DND-41 (cell line): ENCODE measurements around the gene PACSIN1.

Experiments
- ATAC-seq: fragments of 200-7000 bp; cut with Tn5 transposase; 3 replicates; pipeline ENCODE4 v1.9.1; 2021; ENCODE audit warnings: low read depth; ENCODE audit not compliant: insufficient read depth
- DNase-seq: peaks from one replicate; pipeline ENCODE4 v3.0.0-alpha.2; 2020
- H2AFZ ChIP-seq: 2 replicates; pipeline ENCODE4 v1.6.0; 2012; ENCODE audit warnings: low read depth, low read length
- H3K27ac ChIP-seq: 2 replicates; pipeline ENCODE4 v1.5.1; 2012; ENCODE audit warnings: low read length, inconsistent platforms
- H3K27me3 ChIP-seq: fragments of 200-600 bp; sonication (generic); 2 replicates; pipeline ENCODE4 v1.6.0; 2012; ENCODE audit warnings: low read length, mild to moderate bottlenecking, inconsistent platforms; ENCODE audit not compliant: insufficient read depth, poor library complexity
- H3K36me3 ChIP-seq: 2 replicates; pipeline ENCODE4 v1.5.1; 2012; ENCODE audit warnings: low read length, inconsistent platforms; ENCODE audit not compliant: insufficient read depth
- H3K4me1 ChIP-seq: 2 replicates; pipeline ENCODE4 v1.5.1; 2012; ENCODE audit warnings: mild to moderate bottlenecking, low read length; ENCODE audit not compliant: insufficient read depth
- H3K4me2 ChIP-seq: 2 replicates; pipeline ENCODE4 v1.6.0; 2012; ENCODE audit warnings: mild to moderate bottlenecking, moderate library complexity, low read length, inconsistent platforms; ENCODE audit not compliant: insufficient read depth
- H3K4me3 ChIP-seq, 2 experiments: fragments of 200-600 bp in 1 of 2; shearing (Covaris generic) in 1 of 2; 2 replicates each; pipeline ENCODE4 v1.5.1; 2012 to 2016; ENCODE audit warnings: inconsistent platforms in 2 of 2, low read length in 2 of 2, mild to moderate bottlenecking in 2 of 2, low read depth in 1 of 2, moderate library complexity in 1 of 2
- H3K79me2 ChIP-seq: 2 replicates; pipeline ENCODE4 v1.6.0; 2012; ENCODE audit warnings: low read length, inconsistent platforms; ENCODE audit not compliant: insufficient read depth
- H3K9ac ChIP-seq: 2 replicates; pipeline ENCODE4 v1.6.0; 2012; ENCODE audit warnings: low read depth, mild to moderate bottlenecking, inconsistent platforms, low read length, moderate library complexity
- H3K9me3 ChIP-seq: 2 replicates; pipeline ENCODE4 v1.5.1; 2012; ENCODE audit warnings: low read length, moderate library complexity, mild to moderate bottlenecking, inconsistent platforms; ENCODE audit not compliant: insufficient read depth, severe bottlenecking
- H4K20me1 ChIP-seq: 2 replicates; pipeline ENCODE4 v1.6.0; 2012; ENCODE audit warnings: low read length; ENCODE audit not compliant: insufficient read depth
- EZH2 ChIP-seq: IDR thresholded peaks from 3 replicates; pipeline ENCODE4 v1.6.1; 2012; ENCODE audit warnings: borderline replicate concordance, low read depth, mild to moderate bottlenecking, moderate library complexity, low read length, inconsistent platforms; ENCODE audit not compliant: severe bottlenecking
- TF ChIP-seq, protein P1 (sequence below): IDR thresholded peaks from 2 replicates; pipeline ENCODE4 v1.5.1; 2012; ENCODE audit warnings: borderline replicate concordance, low read length, moderate library complexity, mild to moderate bottlenecking; ENCODE audit not compliant: poor library complexity, severe bottlenecking; ENCODE audit errors: extremely low read depth

Gene PACSIN1

DNA sequence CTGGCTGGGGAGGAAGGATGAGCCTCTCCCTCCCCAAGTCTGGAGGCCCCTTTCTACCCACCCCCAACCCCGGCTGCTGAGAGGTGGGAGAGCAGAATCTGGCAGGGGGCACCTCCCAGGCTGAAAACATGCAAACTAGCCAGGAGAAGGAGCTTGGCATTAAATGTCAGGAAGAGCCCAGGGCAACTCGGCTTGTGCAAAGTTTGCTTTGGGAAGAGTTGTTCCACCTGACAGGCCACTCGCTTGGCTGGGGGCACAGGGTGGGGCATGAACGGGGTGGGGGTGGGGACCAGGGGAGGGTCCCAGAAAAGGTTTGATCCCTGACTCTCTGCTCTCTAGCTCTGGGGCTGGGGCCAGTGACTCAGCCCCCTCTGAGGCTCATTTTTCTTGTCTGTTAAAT lies 87.3 kb downstream of the PACSIN1 start:
- Histone ChIP-seq H3K4me3 (no peak overlapping the region), H2AFZ (no peak overlapping the region), H3K4me1 (no peaks in the 10 kb centered on the region), H3K9me3 (peaks cover under 1% of the 10 kb centered on the region), H3K27ac (no peak overlapping the region), H3K9ac (no peak overlapping the region), H3K4me2 (no peak overlapping the region), H3K27me3 (no peaks in the 10 kb centered on the region), H3K36me3 (no peaks in the 10 kb centered on the region), H3K79me2 (no peaks in the 10 kb centered on the region), H4K20me1 (peaks cover 8% of the 10 kb centered on the region; the same call in 1 of the 2 replicates)
- ATAC-seq (no peak), DNase-seq (no peak)
- no peak for TF ChIP-seq EZH2
- TF ChIP-seq, protein P1, sequence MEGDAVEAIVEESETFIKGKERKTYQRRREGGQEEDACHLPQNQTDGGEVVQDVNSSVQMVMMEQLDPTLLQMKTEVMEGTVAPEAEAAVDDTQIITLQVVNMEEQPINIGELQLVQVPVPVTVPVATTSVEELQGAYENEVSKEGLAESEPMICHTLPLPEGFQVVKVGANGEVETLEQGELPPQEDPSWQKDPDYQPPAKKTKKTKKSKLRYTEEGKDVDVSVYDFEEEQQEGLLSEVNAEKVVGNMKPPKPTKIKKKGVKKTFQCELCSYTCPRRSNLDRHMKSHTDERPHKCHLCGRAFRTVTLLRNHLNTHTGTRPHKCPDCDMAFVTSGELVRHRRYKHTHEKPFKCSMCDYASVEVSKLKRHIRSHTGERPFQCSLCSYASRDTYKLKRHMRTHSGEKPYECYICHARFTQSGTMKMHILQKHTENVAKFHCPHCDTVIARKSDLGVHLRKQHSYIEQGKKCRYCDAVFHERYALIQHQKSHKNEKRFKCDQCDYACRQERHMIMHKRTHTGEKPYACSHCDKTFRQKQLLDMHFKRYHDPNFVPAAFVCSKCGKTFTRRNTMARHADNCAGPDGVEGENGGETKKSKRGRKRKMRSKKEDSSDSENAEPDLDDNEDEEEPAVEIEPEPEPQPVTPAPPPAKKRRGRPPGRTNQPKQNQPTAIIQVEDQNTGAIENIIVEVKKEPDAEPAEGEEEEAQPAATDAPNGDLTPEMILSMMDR, result no peak

DNA sequence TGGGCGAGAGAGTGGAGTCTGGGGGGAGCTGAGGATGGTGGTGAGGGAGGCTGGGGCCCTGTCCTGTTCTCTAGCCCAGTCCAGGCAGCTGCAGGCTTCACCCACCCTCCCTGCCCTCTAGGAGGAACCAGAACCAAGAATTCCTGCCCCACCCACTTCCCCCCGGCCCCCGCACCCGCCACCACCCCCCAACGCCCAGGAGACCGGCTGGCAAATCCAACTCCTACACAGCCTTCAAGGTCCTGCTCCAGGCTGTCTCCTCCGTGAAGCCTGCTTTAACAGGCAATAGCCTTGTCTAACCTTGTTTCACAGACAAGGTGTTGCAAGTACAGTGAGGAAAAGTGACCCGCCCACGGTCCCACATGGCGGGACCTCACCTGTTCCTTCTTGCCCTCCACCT lies 87.9 kb downstream of the PACSIN1 start:
- ATAC-seq (no peak), DNase-seq (no peak)
- Histone ChIP-seq H3K27ac (no peak overlapping the region), H3K27me3 (no peaks in the 10 kb centered on the region), H3K36me3 (no peaks in the 10 kb centered on the region), H3K4me3 (no peak overlapping the region), H3K4me2 (no peak overlapping the region), H4K20me1 (peaks cover 8% of the 10 kb centered on the region; the same call in 1 of the 2 replicates), H2AFZ (no peak overlapping the region), H3K9me3 (peaks cover 4% of the 10 kb centered on the region), H3K9ac (no peak overlapping the region), H3K79me2 (no peaks in the 10 kb centered on the region), H3K4me1 (no peaks in the 10 kb centered on the region)
- TF ChIP-seq, protein P1, result no peak
- TF ChIP-seq EZH2, result no peak

DNA sequence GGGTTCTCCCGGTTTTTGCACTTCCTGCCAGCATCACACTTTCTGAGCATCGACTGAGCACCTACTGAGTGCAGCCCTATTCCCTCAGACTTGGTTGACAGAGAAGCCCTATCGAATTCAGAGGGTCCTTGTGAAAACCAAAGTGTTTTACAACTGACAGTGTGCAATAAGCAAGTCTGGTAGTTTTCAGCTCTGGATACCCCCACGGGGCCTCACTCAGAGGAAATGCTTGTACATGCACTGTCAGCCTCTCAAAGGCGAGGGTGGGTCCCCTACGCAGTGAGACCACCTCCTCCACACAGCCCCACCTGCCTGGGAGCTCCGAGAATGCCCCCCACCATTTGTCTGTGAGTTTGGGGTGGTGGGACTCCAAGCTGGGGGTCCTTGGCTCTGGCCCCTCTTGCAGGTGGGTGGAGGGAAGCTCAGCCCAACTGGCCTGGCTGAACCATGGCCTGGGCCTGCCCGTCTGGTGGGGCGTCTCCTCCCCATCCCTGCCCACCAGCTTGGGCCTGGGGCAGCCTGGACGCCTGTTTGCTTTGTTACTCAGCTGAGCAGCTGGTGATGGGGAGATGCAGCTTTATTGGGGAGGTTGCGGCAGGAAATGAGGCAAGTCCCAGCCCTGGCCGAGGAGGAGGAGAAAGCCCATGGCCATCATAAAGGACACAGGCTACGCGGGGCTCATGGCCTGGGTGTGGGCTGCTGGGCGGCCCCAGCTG lies 88.6 kb downstream of the PACSIN1 start:
- peaks cover 4% of the 10 kb centered on the region for H3K9me3 ChIP-seq
- H3K4me1 ChIP-seq, result no peaks in the 10 kb centered on the region
- H3K79me2 ChIP-seq, result no peaks in the 10 kb centered on the region
- no peak overlapping the region for H3K27ac ChIP-seq
- no peak overlapping the region for H3K4me2 ChIP-seq
- no peak overlapping the region for H3K4me3 ChIP-seq
- no peak overlapping the region for H3K9ac ChIP-seq
- TF ChIP-seq EZH2, result no peak
- TF ChIP-seq, protein P1, result no peak
- ATAC-seq (no peak), DNase-seq (no peak)
- H4K20me1 ChIP-seq, result peaks cover 8% of the 10 kb centered on the region; the same call in 1 of the 2 replicates
- no peak overlapping the region for H2AFZ ChIP-seq
- H3K27me3 ChIP-seq, result no peaks in the 10 kb centered on the region
- H3K36me3 ChIP-seq, result no peaks in the 10 kb centered on the region
